ENCODE measurements around the gene CDK11B.
A peak's percentile ranks its signal among the peaks of the same experiment; 100 is the strongest.
"Not testable (repeated sequence)": the region's sequence is repeated elsewhere in the genome, so short reads cannot be mapped to it uniquely, and the experiment has no call there.

CDK11B gene

DNA sequence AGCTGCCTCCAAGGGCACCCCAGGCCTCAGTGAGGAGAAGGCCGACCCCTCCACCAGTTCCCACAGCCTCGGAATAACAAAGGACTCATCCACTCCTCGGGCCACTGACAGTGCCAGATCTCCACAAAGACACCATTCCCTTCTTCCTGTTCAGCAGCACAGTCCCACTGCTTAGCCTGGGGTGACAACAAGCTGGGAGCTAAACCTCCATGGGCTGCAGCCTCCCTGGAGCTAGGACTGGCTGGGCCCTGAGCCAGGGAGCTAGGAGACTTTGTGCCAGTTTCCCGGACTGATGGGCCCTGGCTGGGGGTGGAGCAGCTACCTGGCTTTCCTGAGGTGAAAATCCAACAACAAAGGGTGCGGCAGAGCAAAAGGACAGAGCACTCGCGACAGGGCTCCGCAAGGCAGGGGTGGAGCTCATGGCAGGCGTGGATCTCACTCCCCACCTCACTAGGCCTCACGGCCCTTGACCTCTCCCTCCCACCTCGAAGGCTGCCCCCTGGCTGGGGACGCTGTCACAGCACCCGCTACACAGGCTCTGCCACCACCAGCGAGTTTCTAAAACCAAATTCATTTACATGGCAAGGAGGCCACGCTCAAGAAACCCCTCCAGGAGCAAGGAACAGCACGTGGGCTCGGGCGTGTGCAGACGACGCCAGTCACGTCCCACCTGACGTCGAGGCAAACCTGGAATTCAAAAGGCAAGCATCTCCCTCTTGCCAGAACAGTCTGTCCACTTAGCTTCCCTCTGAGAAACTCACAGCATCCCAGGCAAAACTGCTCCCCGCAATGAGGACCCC is 20.0 kb upstream of the CDK11B start:
- TF ChIP-seq, protein P1, sequence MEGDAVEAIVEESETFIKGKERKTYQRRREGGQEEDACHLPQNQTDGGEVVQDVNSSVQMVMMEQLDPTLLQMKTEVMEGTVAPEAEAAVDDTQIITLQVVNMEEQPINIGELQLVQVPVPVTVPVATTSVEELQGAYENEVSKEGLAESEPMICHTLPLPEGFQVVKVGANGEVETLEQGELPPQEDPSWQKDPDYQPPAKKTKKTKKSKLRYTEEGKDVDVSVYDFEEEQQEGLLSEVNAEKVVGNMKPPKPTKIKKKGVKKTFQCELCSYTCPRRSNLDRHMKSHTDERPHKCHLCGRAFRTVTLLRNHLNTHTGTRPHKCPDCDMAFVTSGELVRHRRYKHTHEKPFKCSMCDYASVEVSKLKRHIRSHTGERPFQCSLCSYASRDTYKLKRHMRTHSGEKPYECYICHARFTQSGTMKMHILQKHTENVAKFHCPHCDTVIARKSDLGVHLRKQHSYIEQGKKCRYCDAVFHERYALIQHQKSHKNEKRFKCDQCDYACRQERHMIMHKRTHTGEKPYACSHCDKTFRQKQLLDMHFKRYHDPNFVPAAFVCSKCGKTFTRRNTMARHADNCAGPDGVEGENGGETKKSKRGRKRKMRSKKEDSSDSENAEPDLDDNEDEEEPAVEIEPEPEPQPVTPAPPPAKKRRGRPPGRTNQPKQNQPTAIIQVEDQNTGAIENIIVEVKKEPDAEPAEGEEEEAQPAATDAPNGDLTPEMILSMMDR (IDR thresholded peaks at IDR 0.05; ENCODE audit: control extremely low read depth, extremely low read depth, low read depth, missing control alignments) = peak; percentile 86
- POLR2A ChIA-PET = no interaction called here
- CTCF ChIA-PET = interaction anchor here (0.6 to 2.4 kb wide), 18 partner anchors 8 to 230 kb away, joined by 3 to 16 read pairs (median 4); no protein-coding TSS in a partner anchor
- DNase-seq (ENCODE audit: extremely low spot score) = peak; percentile 59

DNA sequence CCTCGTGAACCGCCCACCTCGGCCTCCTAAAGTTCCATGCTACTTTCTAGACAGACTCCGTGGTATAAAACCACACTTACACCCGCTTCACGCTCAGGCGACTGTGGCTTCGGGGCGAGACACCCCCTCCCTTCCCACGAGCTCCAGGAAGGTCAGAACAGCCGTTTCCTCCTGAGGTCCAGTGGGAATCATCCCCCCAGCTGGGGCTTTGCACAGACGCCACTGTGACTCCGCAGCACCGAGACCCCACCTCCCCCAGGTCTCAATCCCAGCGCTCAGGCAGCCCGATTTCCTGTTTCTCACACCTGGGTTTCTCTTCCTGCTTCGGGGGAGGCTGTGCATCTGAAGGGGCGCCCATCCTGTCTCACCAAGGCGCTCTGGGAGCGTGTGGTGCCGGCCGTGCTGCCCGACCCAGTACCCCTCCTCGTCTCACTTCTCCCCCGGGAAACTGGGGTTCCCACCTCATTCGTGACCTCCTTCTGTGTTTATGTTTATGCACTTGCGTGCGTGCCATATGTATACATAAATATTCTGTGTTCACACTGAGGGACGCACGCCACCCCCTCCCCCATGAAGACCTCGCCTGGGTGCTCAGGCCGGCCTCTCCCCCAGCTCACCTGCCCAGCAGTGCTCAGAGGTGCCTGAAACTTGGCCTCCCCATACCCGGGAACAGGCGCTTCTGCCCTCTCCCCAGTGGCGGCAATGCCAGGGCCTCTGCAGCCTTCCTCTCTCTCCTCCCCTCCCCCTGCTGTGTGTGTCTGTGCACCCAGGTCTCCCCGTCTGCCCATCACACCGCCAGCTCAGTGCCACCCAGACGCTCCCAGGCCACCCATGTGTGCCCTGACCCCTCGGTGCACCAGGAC is 19.1 kb upstream of the CDK11B start:
- ChIA-PET POLR2A (no interaction called here), CTCF (interaction anchor here (0.6 to 2.4 kb wide), 19 partner anchors 9 to 231 kb away, joined by 3 to 16 read pairs (median 4); no protein-coding TSS in a partner anchor)
- TF ChIP-seq, protein P1 (IDR thresholded peaks at IDR 0.05; ENCODE audit: control extremely low read depth, extremely low read depth, low read depth, missing control alignments) = no peak
- DNase-seq (ENCODE audit: extremely low spot score) = peak; percentile 85

DNA sequence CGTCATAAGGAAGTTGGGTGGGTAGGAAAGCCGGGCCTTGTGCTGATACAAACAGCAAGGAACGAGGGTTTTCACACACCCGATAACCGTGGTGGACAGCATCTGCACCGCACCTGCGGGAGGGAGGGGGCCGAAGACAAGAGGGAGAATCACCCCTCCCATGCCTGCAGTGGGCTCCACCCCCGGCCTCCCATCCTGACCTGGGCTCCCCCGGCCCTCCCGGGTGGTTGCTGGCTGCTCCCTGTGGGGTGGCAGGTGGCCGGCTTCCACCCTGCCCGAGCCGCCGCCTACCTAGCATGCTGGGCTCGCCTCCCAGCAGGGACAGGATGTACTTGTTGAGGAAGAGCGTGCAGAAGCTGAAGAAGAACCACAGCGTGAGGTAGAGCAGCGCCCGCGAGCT is 17.3 kb upstream of the CDK11B start:
- POLR2A ChIA-PET; DNase-seq (ENCODE audit: extremely low spot score); CTCF ChIA-PET: not testable (repeated sequence)

DNA sequence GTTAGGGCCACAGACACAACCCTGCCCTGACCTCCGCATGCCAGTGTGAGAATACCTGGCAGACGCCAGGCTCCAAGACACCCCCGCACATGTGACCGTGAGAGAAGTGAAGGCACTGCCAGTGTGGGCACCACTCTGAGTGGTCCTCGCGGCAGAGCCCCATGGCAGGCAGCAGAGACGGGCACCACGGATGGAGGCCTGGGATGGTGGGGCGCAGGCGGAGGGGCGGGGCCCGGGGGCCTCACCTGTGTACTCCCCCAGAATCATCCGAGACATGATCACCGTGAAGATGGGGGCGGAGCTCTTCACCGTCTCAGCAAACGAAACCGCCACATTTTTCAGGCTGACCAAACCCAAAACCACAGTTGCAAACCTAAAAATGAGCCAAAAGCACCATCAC is 16.4 kb upstream of the CDK11B start:
- DNase-seq (ENCODE audit: extremely low spot score); CTCF ChIA-PET; POLR2A ChIA-PET: not testable (repeated sequence)

DNA sequence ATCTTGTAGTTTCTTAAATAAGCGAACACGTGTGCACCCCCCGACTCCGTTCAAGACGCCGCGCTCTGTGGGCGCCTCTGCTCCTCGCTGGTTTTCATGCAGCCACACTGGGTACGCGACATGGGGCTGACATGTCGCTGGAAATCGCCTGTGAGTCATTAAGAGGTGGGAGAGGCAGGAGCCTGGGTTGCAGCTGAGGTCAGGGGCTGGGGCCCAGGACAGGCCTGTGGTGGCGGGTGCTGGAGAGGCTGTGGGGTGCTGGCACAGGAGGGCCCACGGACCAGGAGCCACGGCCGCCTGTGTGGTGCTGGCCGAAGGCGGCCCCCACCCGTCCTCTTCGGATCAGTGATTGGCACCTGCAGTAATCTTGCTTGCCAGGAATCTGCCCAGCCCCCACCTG is 16.0 kb upstream of the CDK11B start:
- CTCF ChIA-PET; POLR2A ChIA-PET; DNase-seq (ENCODE audit: extremely low spot score): not testable (repeated sequence)

DNA sequence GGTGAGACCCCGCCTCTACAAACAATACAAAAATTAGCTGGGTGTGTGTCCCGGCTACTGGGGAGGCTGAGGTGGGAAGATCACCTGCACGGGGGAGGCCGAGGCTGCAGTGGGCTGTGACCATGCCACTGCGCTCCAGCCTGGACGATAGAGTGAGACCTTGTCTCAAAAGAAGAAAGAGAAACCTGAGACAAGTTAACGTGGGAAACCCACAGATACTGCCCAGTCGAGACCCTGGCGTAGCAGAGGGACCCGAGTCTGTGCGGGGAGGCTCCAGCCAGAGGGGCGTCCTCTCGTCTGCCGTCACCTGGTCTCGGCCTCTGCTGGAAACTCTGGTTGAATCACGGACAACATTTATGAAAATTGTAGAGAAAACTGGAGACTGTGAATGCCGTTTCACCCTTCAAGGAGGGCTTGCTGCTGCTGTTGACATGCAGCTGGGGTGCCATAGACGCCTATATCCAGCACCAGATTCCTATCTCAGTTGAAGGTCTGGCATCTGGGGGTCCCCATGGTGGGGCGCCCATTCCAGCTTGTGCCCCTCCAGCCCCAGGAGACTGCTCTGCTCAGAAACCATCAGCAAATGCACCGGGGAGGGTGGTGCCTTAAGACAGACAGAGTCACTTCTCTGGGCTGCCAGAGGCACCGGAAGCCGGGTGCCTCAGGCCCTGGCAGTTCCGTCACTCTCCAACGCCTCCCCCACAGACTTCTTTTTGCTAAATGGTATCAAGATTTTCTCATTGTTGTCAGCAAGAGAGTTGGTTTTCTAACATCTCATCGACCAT is 13.6 kb upstream of the CDK11B start:
- ChIA-PET POLR2A (no interaction called here), CTCF (no interaction called here)
- DNase-seq (ENCODE audit: extremely low spot score) = no peak
- TF ChIP-seq, protein P1 (IDR thresholded peaks at IDR 0.05; ENCODE audit: control extremely low read depth, extremely low read depth, low read depth, missing control alignments) = no peak

DNA sequence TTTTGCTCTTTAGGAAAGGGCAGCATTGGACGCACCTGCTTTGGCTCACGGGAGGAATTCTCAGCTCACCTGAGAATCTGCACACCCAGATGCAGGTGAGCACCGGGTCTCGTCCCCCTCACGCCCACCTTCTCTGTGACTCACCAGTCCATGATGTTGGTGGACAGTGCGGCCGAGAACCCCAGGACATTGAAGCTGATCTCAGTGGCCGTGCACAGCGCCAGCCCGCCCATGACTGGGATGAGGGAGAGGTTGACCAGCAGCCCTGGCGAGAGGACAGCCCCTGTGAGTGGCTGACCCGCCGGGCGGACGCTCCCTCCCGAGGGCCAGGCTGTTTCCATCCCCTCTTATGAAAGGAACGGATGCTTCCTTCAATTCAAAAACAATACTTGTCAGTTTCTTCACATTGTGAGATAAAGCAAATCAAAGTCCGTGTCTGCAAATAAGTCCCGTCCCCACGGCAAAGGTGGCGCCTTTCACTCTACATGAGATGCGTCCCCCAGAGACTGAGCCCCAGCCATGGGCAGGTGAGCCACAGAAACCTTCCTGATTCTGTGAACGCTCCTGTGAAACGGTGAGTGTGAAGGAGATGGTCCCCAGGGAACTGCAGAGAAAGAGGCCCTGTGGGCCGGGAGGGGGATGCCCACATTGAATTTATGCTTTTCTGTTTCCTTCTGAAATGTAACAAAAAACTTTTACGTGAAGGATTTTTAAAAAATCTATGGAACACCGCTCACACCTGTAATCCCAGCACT is 12.7 kb upstream of the CDK11B start:
- ChIA-PET CTCF (no interaction called here), POLR2A (no interaction called here)
- no peak for DNase-seq (ENCODE audit: extremely low spot score)
- TF ChIP-seq, protein P1 (IDR thresholded peaks at IDR 0.05; ENCODE audit: control extremely low read depth, extremely low read depth, low read depth, missing control alignments) = no peak

Measured in GM10248 (cell line).